Fibroblast of gingiva (primary cell): ENCODE data around the gene COL25A1.
"Not testable (repeated sequence)": the region's sequence is repeated elsewhere in the genome, so short reads cannot be mapped to it uniquely, and the experiment has no call there.

ENCODE experiments used
- DNase-seq: peaks from one replicate; pipeline ENCODE4 v3.0.0-alpha.2; 2011; ENCODE audit warnings: low read depth

The COL25A1 gene

GRCh38 chr4:109166586-109166985, 135.9 kb downstream of the COL25A1 start:
- DNase-seq: no peak

- DNase-seq: no peak
Measured at GRCh38 chr4:109166126-109166525, 136.3 kb downstream of the COL25A1 start.

GRCh38 chr4:109164011-109164410, 138.4 kb downstream of the COL25A1 start:
- no peak for DNase-seq

GRCh38 chr4:109163493-109163892, 139.0 kb downstream of the COL25A1 start:
- no peak for DNase-seq

- DNase-seq: no peak
Measured at GRCh38 chr4:109162759-109163158, 139.7 kb downstream of the COL25A1 start.

- no peak for DNase-seq
Measured at GRCh38 chr4:109160494-109160893, 142.0 kb downstream of the COL25A1 start.

GRCh38 chr4:109157696-109158095, 144.8 kb downstream of the COL25A1 start:
- DNase-seq: no peak

- DNase-seq: no peak
Measured at GRCh38 chr4:109157205-109157604, 145.3 kb downstream of the COL25A1 start.

- peak; percentile 39 for DNase-seq
Measured at GRCh38 chr4:109156356-109156755, 146.1 kb downstream of the COL25A1 start.

- DNase-seq: no peak
Measured at GRCh38 chr4:109155682-109156283, 146.7 kb downstream of the COL25A1 start.

GRCh38 chr4:109155084-109155483, 147.4 kb downstream of the COL25A1 start:
- DNase-seq: no peak

GRCh38 chr4:109154424-109154823, 148.0 kb downstream of the COL25A1 start:
- DNase-seq: no peak

GRCh38 chr4:109149836-109150235, 152.6 kb downstream of the COL25A1 start:
- no peak for DNase-seq

GRCh38 chr4:109148577-109149075, 153.8 kb downstream of the COL25A1 start:
- DNase-seq: no peak

GRCh38 chr4:109147135-109147534, 155.3 kb downstream of the COL25A1 start:
- no peak for DNase-seq

GRCh38 chr4:109146499-109146898, 156.0 kb downstream of the COL25A1 start:
- DNase-seq: no peak

- not testable (repeated sequence) for DNase-seq
Measured at GRCh38 chr4:109138125-109138524, 164.3 kb downstream of the COL25A1 start.

GRCh38 chr4:109134921-109135320, 167.5 kb downstream of the COL25A1 start:
- no peak for DNase-seq

- DNase-seq: no peak
Measured at GRCh38 chr4:109134268-109134667, 168.2 kb downstream of the COL25A1 start.

- no peak for DNase-seq
Measured at GRCh38 chr4:109131559-109131958, 170.9 kb downstream of the COL25A1 start.

GRCh38 chr4:109128589-109128988, 173.9 kb downstream of the COL25A1 start:
- DNase-seq: no peak

GRCh38 chr4:109127866-109128265, 174.6 kb downstream of the COL25A1 start:
- DNase-seq: no peak

GRCh38 chr4:109126856-109127255, 175.6 kb downstream of the COL25A1 start:
- no peak for DNase-seq

GRCh38 chr4:109125084-109125483, 177.4 kb downstream of the COL25A1 start:
- no peak for DNase-seq
